Osteocyte (in vitro differentiated cells): ENCODE data around the gene DLG2. TPM values are rescaled to one million over a fixed set of nuclear protein-coding genes. Genes with fewer than 3 reads are reported as not detected.

Experiments
- DNase-seq: peaks from one replicate; pipeline ENCODE4 v3.0.0; 2021; ENCODE audit warnings: mixed read lengths; ENCODE audit not compliant: unreplicated experiment; ENCODE audit errors: extremely low spot score
- H3K27ac Mint-ChIP-seq: one replicate; pipeline ENCODE4 v1.8.0; 2021; ENCODE audit warnings: mild to moderate bottlenecking, mixed read lengths; ENCODE audit not compliant: unreplicated experiment
- H3K27me3 Mint-ChIP-seq: one replicate; pipeline ENCODE4 v1.8.0; 2021; ENCODE audit warnings: mixed read lengths; ENCODE audit not compliant: unreplicated experiment
- H3K36me3 Mint-ChIP-seq: one replicate; pipeline ENCODE4 v1.8.0; 2021; ENCODE audit warnings: mixed read lengths; ENCODE audit not compliant: unreplicated experiment
- H3K4me1 Mint-ChIP-seq: one replicate; pipeline ENCODE4 v1.8.0; 2021; ENCODE audit warnings: mixed read lengths; ENCODE audit not compliant: unreplicated experiment
- H3K4me3 Mint-ChIP-seq: one replicate; pipeline ENCODE4 v1.8.0; 2021; ENCODE audit warnings: mild to moderate bottlenecking, moderate library complexity, mixed read lengths; ENCODE audit not compliant: unreplicated experiment
- H3K9me3 Mint-ChIP-seq: one replicate; pipeline ENCODE4 v1.8.0; 2021; ENCODE audit warnings: mixed read lengths; ENCODE audit not compliant: unreplicated experiment
- CTCF ChIP-seq: fragments of 200-600 bp; sonication (generic); IDR thresholded peaks from 2 replicates; pipeline ENCODE4 v1.5.0; 2021; ENCODE audit warnings: antibody characterized with exemption, mild to moderate bottlenecking, moderate library complexity
- total RNA-seq: library from RNA; stranded (reverse); gene quantifications from 2 replicates; pipeline ENCODE4 v1.2.1, GENCODE V29; 2021

Gene DLG2
- total RNA-seq, 1 donor from 2014 or later = 2.1 TPM

GRCh38 chr11:85089654-85090053 is 537.5 kb downstream of the DLG2 start:
- Mint-ChIP-seq H3K4me1 (no peaks in the 10 kb centered on the region), H3K27ac (no peak overlapping the region)

GRCh38 chr11:85088286-85088685 is 538.9 kb downstream of the DLG2 start:
- no peak overlapping the region for H3K27ac Mint-ChIP-seq
- no peak for DNase-seq

More at GRCh38 chr11:85089654-85090053, 537.5 kb downstream of the DLG2 start:
- Mint-ChIP-seq H3K4me3 (no peak overlapping the region), H3K9me3 (peaks cover 13% of the 10 kb centered on the region), H3K27me3 (no peaks in the 10 kb centered on the region), H3K36me3 (no peaks in the 10 kb centered on the region)
- no peak for TF ChIP-seq CTCF
- no peak for DNase-seq

GRCh38 chr11:85086504-85087284 is 540.5 kb downstream of the DLG2 start:
- no peak overlapping the region for H3K4me3 Mint-ChIP-seq
- H3K27me3 Mint-ChIP-seq = no peaks in the 10 kb centered on the region
- TF ChIP-seq CTCF = no peak
- no peak for DNase-seq
- no peaks in the 10 kb centered on the region for H3K4me1 Mint-ChIP-seq
- peaks cover 12% of the 10 kb centered on the region for H3K9me3 Mint-ChIP-seq
- no peak overlapping the region for H3K27ac Mint-ChIP-seq
- no peaks in the 10 kb centered on the region for H3K36me3 Mint-ChIP-seq

More at GRCh38 chr11:85088286-85088685, 538.9 kb downstream of the DLG2 start:
- peaks cover 12% of the 10 kb centered on the region for H3K9me3 Mint-ChIP-seq
- no peak overlapping the region for H3K4me3 Mint-ChIP-seq
- no peaks in the 10 kb centered on the region for H3K4me1 Mint-ChIP-seq
- H3K36me3 Mint-ChIP-seq = no peaks in the 10 kb centered on the region
- H3K27me3 Mint-ChIP-seq = no peaks in the 10 kb centered on the region
- no peak for TF ChIP-seq CTCF

GRCh38 chr11:85076535-85077330 is 550.4 kb downstream of the DLG2 start:
- Mint-ChIP-seq H3K4me3 (no peak overlapping the region), H3K27ac (no peak overlapping the region), H3K27me3 (no peaks in the 10 kb centered on the region), H3K36me3 (no peaks in the 10 kb centered on the region), H3K9me3 (no peaks in the 10 kb centered on the region), H3K4me1 (no peaks in the 10 kb centered on the region)
- TF ChIP-seq CTCF = no peak
- no peak for DNase-seq

GRCh38 chr11:85062659-85063058 is 564.5 kb downstream of the DLG2 start:
- Mint-ChIP-seq H3K27me3 (no peaks in the 10 kb centered on the region), H3K27ac (no peak overlapping the region), H3K4me3 (no peak overlapping the region), H3K36me3 (no peaks in the 10 kb centered on the region), H3K4me1 (no peaks in the 10 kb centered on the region), H3K9me3 (no peaks in the 10 kb centered on the region)
- no peak for DNase-seq
- TF ChIP-seq CTCF = no peak
